ENCODE results near the gene PRPF40A.

PRPF40A gene

DNA sequence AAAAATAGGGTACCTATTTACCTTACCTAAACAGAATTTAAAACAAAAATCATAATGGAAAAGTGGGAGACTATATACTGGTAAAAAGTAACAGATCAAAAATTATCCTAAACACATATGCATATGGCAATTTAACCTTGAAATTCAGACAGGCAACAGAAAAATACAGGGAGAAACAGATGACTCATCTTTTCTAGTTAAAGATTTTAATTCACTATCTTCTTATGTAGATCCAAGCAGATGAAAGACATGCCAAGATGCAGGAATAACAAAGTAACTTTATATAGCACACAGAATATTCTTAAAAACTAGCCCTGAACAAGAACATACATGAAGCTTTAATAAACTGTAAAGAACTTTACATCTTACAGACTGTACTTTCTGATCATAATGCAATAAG, 30.9 kb downstream of the PRPF40A start:
- Histone ChIP-seq H3K79me1 (ENCODE audit: low read depth, low read length) (peaks cover 3% of the 10 kb centered on the region), H3K9ac (ENCODE audit: low read depth, low read length, poor library complexity) (no peak overlapping the region), H3K27ac (replicated peaks; ENCODE audit: low read length) (no peak overlapping the region), H3K36me3 (replicated peaks in 1 of 2; ENCODE audit: control insufficient read depth in 2 of 2, insufficient read depth in 2 of 2, low read length in 2 of 2) (peaks cover 0 to 89% of the 10 kb centered on the region in 2 donors), H2AFZ (ENCODE audit: low read length) (no peak overlapping the region), H3K27me3 (ENCODE audit: control insufficient read depth in 3 of 3, insufficient read depth in 3 of 3, low read depth in 1 of 3, low read length in 3 of 3) (no peaks in the 10 kb centered on the region), H3K4ac (ENCODE audit: low read length) (no peak overlapping the region), H2BK5ac (ENCODE audit: low read length) (no peak overlapping the region), H4K8ac (ENCODE audit: low read depth, low read length) (no peak overlapping the region), H3K18ac (ENCODE audit: low read length) (no peak overlapping the region), H2BK12ac (ENCODE audit: low read length) (no peak overlapping the region), H2BK120ac (ENCODE audit: low read depth, low read length) (no peak overlapping the region), H3K23ac (ENCODE audit: low read depth, low read length, poor library complexity) (no peak overlapping the region), H2AK5ac (ENCODE audit: low read depth, low read length) (no peak overlapping the region), H3K9me3 (replicated peaks in 1 of 2; ENCODE audit: control insufficient read depth in 2 of 2, insufficient read depth in 1 of 2, low read depth in 1 of 2, low read length in 2 of 2) (peaks cover 0 to 58% of the 10 kb centered on the region in 2 donors), H4K91ac (ENCODE audit: low read depth, low read length, poor library complexity) (no peak overlapping the region), H3K4me1 (ENCODE audit: control insufficient read depth in 2 of 2, insufficient read depth in 1 of 2, low read depth in 1 of 2, low read length in 2 of 2) (peaks cover 2 to 5% of the 10 kb centered on the region in 2 donors), H3K14ac (ENCODE audit: low read length) (no peak overlapping the region), H3K4me3 (ENCODE audit: low read length in 2 of 2) (no peak overlapping the region), H3K4me2 (ENCODE audit: insufficient read depth, low read length, poor library complexity, severe bottlenecking) (no peak overlapping the region), H2BK15ac (ENCODE audit: low read length) (no peak overlapping the region)
- DNase-seq (ENCODE audit: low spot score), result no peak

- H3K36me3 ChIP-seq (replicated peaks in 1 of 2; ENCODE audit: control insufficient read depth in 2 of 2, insufficient read depth in 2 of 2, low read length in 2 of 2), result peaks cover 4 to 89% of the 10 kb centered on the region in 2 donors
- DNase-seq (ENCODE audit: low spot score), result no peak
- no peaks in the 10 kb centered on the region for H3K27me3 ChIP-seq (ENCODE audit: control insufficient read depth in 3 of 3, insufficient read depth in 3 of 3, low read depth in 1 of 3, low read length in 3 of 3)
- peaks cover 2 to 5% of the 10 kb centered on the region in 2 donors for H3K4me1 ChIP-seq (ENCODE audit: control insufficient read depth in 2 of 2, insufficient read depth in 1 of 2, low read depth in 1 of 2, low read length in 2 of 2)
- no peak overlapping the region for H3K4me2 ChIP-seq (ENCODE audit: insufficient read depth, low read length, poor library complexity, severe bottlenecking)
- no peak overlapping the region for H3K14ac ChIP-seq (ENCODE audit: low read length)
- no peak overlapping the region for H2BK12ac ChIP-seq (ENCODE audit: low read length)
- no peak overlapping the region for H3K27ac ChIP-seq (replicated peaks; ENCODE audit: low read length)
- no peak overlapping the region for H3K4me3 ChIP-seq (ENCODE audit: low read length in 2 of 2)
- H2BK5ac ChIP-seq (ENCODE audit: low read length), result no peak overlapping the region
- no peak overlapping the region for H3K23ac ChIP-seq (ENCODE audit: low read depth, low read length, poor library complexity)
- H4K8ac ChIP-seq (ENCODE audit: low read depth, low read length), result no peak overlapping the region
- no peak overlapping the region for H2BK15ac ChIP-seq (ENCODE audit: low read length)
- H3K9me3 ChIP-seq (replicated peaks in 1 of 2; ENCODE audit: control insufficient read depth in 2 of 2, insufficient read depth in 1 of 2, low read depth in 1 of 2, low read length in 2 of 2), result peaks cover 0 to 58% of the 10 kb centered on the region in 2 donors
- H3K79me1 ChIP-seq (ENCODE audit: low read depth, low read length), result peaks cover 3% of the 10 kb centered on the region
- no peak overlapping the region for H3K9ac ChIP-seq (ENCODE audit: low read depth, low read length, poor library complexity)
- H2AK5ac ChIP-seq (ENCODE audit: low read depth, low read length), result no peak overlapping the region
- H2BK120ac ChIP-seq (ENCODE audit: low read depth, low read length), result no peak overlapping the region
- no peak overlapping the region for H3K18ac ChIP-seq (ENCODE audit: low read length)
- no peak overlapping the region for H3K4ac ChIP-seq (ENCODE audit: low read length)
- H2AFZ ChIP-seq (ENCODE audit: low read length), result no peak overlapping the region
- H4K91ac ChIP-seq (ENCODE audit: low read depth, low read length, poor library complexity), result no peak overlapping the region
Measured at GRCh38 chr2:152683400-152683799, 33.9 kb downstream of the PRPF40A start.

GRCh38 chr2:152682663-152683062, 34.6 kb downstream of the PRPF40A start:
- no peak overlapping the region for H3K4ac ChIP-seq (ENCODE audit: low read length)
- no peak overlapping the region for H2AK5ac ChIP-seq (ENCODE audit: low read depth, low read length)
- no peak overlapping the region for H3K9ac ChIP-seq (ENCODE audit: low read depth, low read length, poor library complexity)
- H2BK5ac ChIP-seq (ENCODE audit: low read length), result no peak overlapping the region
- H3K14ac ChIP-seq (ENCODE audit: low read length), result no peak overlapping the region
- H2AFZ ChIP-seq (ENCODE audit: low read length), result no peak overlapping the region
- H3K36me3 ChIP-seq (replicated peaks in 1 of 2; ENCODE audit: control insufficient read depth in 2 of 2, insufficient read depth in 2 of 2, low read length in 2 of 2), result peaks cover 4 to 89% of the 10 kb centered on the region in 2 donors
- peaks cover 3% of the 10 kb centered on the region for H3K79me1 ChIP-seq (ENCODE audit: low read depth, low read length)
- peaks cover 2 to 5% of the 10 kb centered on the region in 2 donors for H3K4me1 ChIP-seq (ENCODE audit: control insufficient read depth in 2 of 2, insufficient read depth in 1 of 2, low read depth in 1 of 2, low read length in 2 of 2)
- no peak overlapping the region for H3K4me2 ChIP-seq (ENCODE audit: insufficient read depth, low read length, poor library complexity, severe bottlenecking)
- no peak overlapping the region for H4K91ac ChIP-seq (ENCODE audit: low read depth, low read length, poor library complexity)
- H4K8ac ChIP-seq (ENCODE audit: low read depth, low read length), result no peak overlapping the region
- H3K27ac ChIP-seq (replicated peaks; ENCODE audit: low read length), result no peak overlapping the region
- H3K9me3 ChIP-seq (replicated peaks in 1 of 2; ENCODE audit: control insufficient read depth in 2 of 2, insufficient read depth in 1 of 2, low read depth in 1 of 2, low read length in 2 of 2), result peaks cover 0 to 52% of the 10 kb centered on the region in 2 donors
- no CpG with 5 or more reads among the region's 9 CpGs for WGBS, 2 donors (ENCODE audit: extremely low coverage in 2 of 2, insufficient read length in 2 of 2, insufficient replicate concordance in 1 of 2)
- H2BK12ac ChIP-seq (ENCODE audit: low read length), result no peak overlapping the region
- no peak overlapping the region for H2BK120ac ChIP-seq (ENCODE audit: low read depth, low read length)
- no peak overlapping the region for H2BK15ac ChIP-seq (ENCODE audit: low read length)
- H3K27me3 ChIP-seq (ENCODE audit: control insufficient read depth in 3 of 3, insufficient read depth in 3 of 3, low read depth in 1 of 3, low read length in 3 of 3), result no peaks in the 10 kb centered on the region
- peak overlapping the region in 1 of 2 donors; percentile 64 for H3K4me3 ChIP-seq (ENCODE audit: low read length in 2 of 2)
- DNase-seq (ENCODE audit: low spot score), result no peak
- H3K18ac ChIP-seq (ENCODE audit: low read length), result no peak overlapping the region
- H3K23ac ChIP-seq (ENCODE audit: low read depth, low read length, poor library complexity), result no peak overlapping the region

- Histone ChIP-seq H2AFZ (ENCODE audit: low read length) (no peak overlapping the region), H2BK15ac (ENCODE audit: low read length) (no peak overlapping the region), H3K27me3 (ENCODE audit: control insufficient read depth in 3 of 3, insufficient read depth in 3 of 3, low read depth in 1 of 3, low read length in 3 of 3) (no peaks in the 10 kb centered on the region), H2AK5ac (ENCODE audit: low read depth, low read length) (no peak overlapping the region), H3K79me1 (ENCODE audit: low read depth, low read length) (peaks cover 3% of the 10 kb centered on the region), H3K4me1 (ENCODE audit: control insufficient read depth in 2 of 2, insufficient read depth in 1 of 2, low read depth in 1 of 2, low read length in 2 of 2) (peaks cover 2 to 5% of the 10 kb centered on the region in 2 donors), H3K14ac (ENCODE audit: low read length) (no peak overlapping the region), H3K27ac (replicated peaks; ENCODE audit: low read length) (no peak overlapping the region), H3K9me3 (replicated peaks in 1 of 2; ENCODE audit: control insufficient read depth in 2 of 2, insufficient read depth in 1 of 2, low read depth in 1 of 2, low read length in 2 of 2) (peaks cover 0 to 18% of the 10 kb centered on the region in 2 donors), H3K4me3 (ENCODE audit: low read length in 2 of 2) (no peak overlapping the region), H2BK120ac (ENCODE audit: low read depth, low read length) (no peak overlapping the region), H3K23ac (ENCODE audit: low read depth, low read length, poor library complexity) (no peak overlapping the region), H3K9ac (ENCODE audit: low read depth, low read length, poor library complexity) (no peak overlapping the region), H4K91ac (ENCODE audit: low read depth, low read length, poor library complexity) (no peak overlapping the region), H2BK12ac (ENCODE audit: low read length) (no peak overlapping the region), H2BK5ac (ENCODE audit: low read length) (no peak overlapping the region), H3K18ac (ENCODE audit: low read length) (no peak overlapping the region), H3K36me3 (replicated peaks in 1 of 2; ENCODE audit: control insufficient read depth in 2 of 2, insufficient read depth in 2 of 2, low read length in 2 of 2) (peaks cover 12 to 89% of the 10 kb centered on the region in 2 donors), H4K8ac (ENCODE audit: low read depth, low read length) (no peak overlapping the region), H3K4me2 (ENCODE audit: insufficient read depth, low read length, poor library complexity, severe bottlenecking) (no peak overlapping the region), H3K4ac (ENCODE audit: low read length) (no peak overlapping the region)
- no CpG with 5 or more reads among the region's 2 CpGs for WGBS, 2 donors (ENCODE audit: extremely low coverage in 2 of 2, insufficient read length in 2 of 2, insufficient replicate concordance in 1 of 2)
- DNase-seq (ENCODE audit: low spot score), result no peak
Measured at GRCh38 chr2:152678808-152679207, 38.5 kb downstream of the PRPF40A start.
